Measurements from ENCODE around the gene ATP8B4. TPM values are rescaled to one million over a fixed set of nuclear protein-coding genes. Genes with fewer than 3 reads are reported as not detected.

The ATP8B4 gene
- total and polyA plus RNA-seq, 2 donors (not counting 1 experiment from before 2014, with no cell fraction given): 0.42 TPM; not detected in 1

DNA sequence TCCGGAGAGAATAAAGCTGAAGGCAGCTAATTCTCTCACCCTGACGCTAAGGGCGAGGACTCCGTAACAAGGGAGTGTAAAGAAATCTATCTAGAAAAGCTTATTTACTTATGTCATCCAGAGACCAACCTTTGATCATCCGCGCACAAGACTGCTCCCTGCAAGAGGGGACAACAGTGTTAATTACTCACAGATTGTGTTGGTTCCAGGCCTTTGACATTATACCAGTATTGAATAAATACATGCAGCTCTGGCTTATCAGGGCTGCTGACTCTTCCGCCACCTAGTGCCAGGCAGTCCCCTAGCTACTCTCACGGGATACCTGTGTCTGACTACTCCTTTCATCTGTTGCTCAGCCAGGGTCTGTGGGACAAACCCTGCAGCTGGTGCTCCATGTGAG, 286.5 kb downstream of the ATP8B4 start:
- Mint-ChIP-seq H3K9me3 (ENCODE audit: insufficient read depth) (no peaks in the 10 kb centered on the region), H3K27ac (no peak overlapping the region), H3K4me3 (no peak overlapping the region), H3K27me3 (no peaks in the 10 kb centered on the region), H3K4me1 (no peaks in the 10 kb centered on the region)
- H4K20me1 ChIP-seq (ENCODE audit: control insufficient read depth, insufficient read depth, low read length, poor library complexity, severe bottlenecking): no peaks in the 10 kb centered on the region
- DNase-seq: no peak
- H2AFZ ChIP-seq (ENCODE audit: insufficient read depth, low read depth, low read length, poor library complexity, severe bottlenecking): no peak overlapping the region
- ChIA-PET POLR2A (no interaction called here), CTCF (interaction anchor here (0.7 kb wide), 1 partner anchor 305 kb away, joined by 3 read pairs; no protein-coding TSS in a partner anchor)
- H3K27me3 ChIP-seq (replicated peaks in 1 of 4; ENCODE audit: control extremely low read depth in 1 of 4, control insufficient read depth in 3 of 4, insufficient read depth in 4 of 4, low read length in 3 of 4): no peaks in the 10 kb centered on the region
- H3K4me1 ChIP-seq (ENCODE audit: control insufficient read depth in 2 of 2, insufficient read depth in 2 of 2, low read length in 2 of 2): no peaks in the 10 kb centered on the region
- 83% methylated on average over 4 of the region's 8 CpGs for WGBS (ENCODE audit: insufficient coverage)
- no peak overlapping the region for H3K4me3 ChIP-seq (ENCODE audit: control extremely low read depth in 1 of 5, extremely low read depth in 1 of 5, insufficient read depth in 1 of 5, low read depth in 2 of 5, low read length in 4 of 5)
- no peaks in the 10 kb centered on the region for H3K9me3 ChIP-seq (ENCODE audit: control extremely low read depth in 1 of 3, control insufficient read depth in 2 of 3, insufficient read depth in 1 of 3, low read length in 2 of 3)
- no peaks in the 10 kb centered on the region for H3K79me2 ChIP-seq (ENCODE audit: control insufficient read depth, insufficient read depth, low read length)
- intact Hi-C loops (cut with micrococcal nuclease): no loop called here
- ATAC-seq (ENCODE audit: low read depth): no peak
- H3K36me3 ChIP-seq (replicated peaks in 1 of 2; ENCODE audit: control extremely low read depth in 1 of 2, control insufficient read depth in 1 of 2, extremely low read depth in 1 of 2, insufficient read depth in 2 of 2, low read length in 1 of 2): no peaks in the 10 kb centered on the region
- H3K27ac ChIP-seq (ENCODE audit: low read length in 2 of 2): no peak overlapping the region
- H3K4me2 ChIP-seq (replicated peaks; ENCODE audit: low read depth, low read length, poor library complexity, severe bottlenecking): no peak overlapping the region
- no peak overlapping the region for H3K9ac ChIP-seq (ENCODE audit: low read length)
- TF ChIP-seq EZH2 (IDR thresholded peaks at IDR 0.05; ENCODE audit: borderline replicate concordance, insufficient read depth, low read depth, low read length, poor library complexity, severe bottlenecking): no peak
- TF ChIP-seq, protein P1, sequence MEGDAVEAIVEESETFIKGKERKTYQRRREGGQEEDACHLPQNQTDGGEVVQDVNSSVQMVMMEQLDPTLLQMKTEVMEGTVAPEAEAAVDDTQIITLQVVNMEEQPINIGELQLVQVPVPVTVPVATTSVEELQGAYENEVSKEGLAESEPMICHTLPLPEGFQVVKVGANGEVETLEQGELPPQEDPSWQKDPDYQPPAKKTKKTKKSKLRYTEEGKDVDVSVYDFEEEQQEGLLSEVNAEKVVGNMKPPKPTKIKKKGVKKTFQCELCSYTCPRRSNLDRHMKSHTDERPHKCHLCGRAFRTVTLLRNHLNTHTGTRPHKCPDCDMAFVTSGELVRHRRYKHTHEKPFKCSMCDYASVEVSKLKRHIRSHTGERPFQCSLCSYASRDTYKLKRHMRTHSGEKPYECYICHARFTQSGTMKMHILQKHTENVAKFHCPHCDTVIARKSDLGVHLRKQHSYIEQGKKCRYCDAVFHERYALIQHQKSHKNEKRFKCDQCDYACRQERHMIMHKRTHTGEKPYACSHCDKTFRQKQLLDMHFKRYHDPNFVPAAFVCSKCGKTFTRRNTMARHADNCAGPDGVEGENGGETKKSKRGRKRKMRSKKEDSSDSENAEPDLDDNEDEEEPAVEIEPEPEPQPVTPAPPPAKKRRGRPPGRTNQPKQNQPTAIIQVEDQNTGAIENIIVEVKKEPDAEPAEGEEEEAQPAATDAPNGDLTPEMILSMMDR (IDR thresholded peaks at IDR 0.05): no peak

DNA sequence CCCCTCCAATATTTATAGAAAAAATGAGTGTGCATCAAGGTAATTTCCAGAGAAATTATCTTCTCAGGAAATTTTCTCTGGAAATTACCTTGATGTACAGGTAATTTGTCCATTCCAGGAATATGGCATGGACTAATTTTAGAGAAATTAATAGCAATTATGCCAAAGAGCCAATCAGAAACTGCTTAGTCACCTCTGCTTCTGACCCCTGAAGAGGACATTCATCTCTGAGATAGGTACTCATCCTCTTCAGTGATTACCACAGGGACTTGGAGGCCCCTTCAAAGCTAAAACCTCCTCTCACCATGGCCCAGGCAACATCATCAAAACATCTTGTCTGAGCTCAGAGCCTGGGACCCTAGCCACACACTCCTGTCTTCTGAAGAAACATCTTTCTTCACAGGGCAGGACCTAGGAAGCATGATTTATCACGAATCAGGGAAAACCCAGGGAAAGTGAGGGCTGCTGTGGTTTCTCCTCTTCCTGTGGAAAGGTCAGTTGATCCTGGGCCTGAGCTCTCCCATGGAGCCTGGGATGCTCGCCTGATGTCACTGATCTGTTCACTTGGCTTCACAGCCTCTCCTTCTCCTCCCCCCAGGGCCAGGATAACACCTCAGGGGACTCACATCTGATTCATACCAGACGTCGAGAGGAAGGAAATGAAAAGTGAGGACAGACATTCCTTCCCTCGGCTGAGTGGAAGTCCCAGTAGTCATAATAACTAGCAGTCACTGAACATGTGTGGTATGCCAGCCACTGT, 287.6 kb downstream of the ATP8B4 start:
- H3K9me3 Mint-ChIP-seq (ENCODE audit: insufficient read depth): no peaks in the 10 kb centered on the region
- Histone ChIP-seq H3K9me3 (ENCODE audit: control extremely low read depth in 1 of 3, control insufficient read depth in 2 of 3, insufficient read depth in 1 of 3, low read length in 2 of 3) (no peaks in the 10 kb centered on the region), H3K79me2 (ENCODE audit: control insufficient read depth, insufficient read depth, low read length) (no peaks in the 10 kb centered on the region), H3K4me3 (ENCODE audit: control extremely low read depth in 1 of 5, extremely low read depth in 1 of 5, insufficient read depth in 1 of 5, low read depth in 2 of 5, low read length in 4 of 5) (no peak overlapping the region), H3K4me1 (ENCODE audit: control insufficient read depth in 2 of 2, insufficient read depth in 2 of 2, low read length in 2 of 2) (no peaks in the 10 kb centered on the region), H3K4me2 (replicated peaks; ENCODE audit: low read depth, low read length, poor library complexity, severe bottlenecking) (no peak overlapping the region), H3K27me3 (replicated peaks in 1 of 4; ENCODE audit: control extremely low read depth in 1 of 4, control insufficient read depth in 3 of 4, insufficient read depth in 4 of 4, low read length in 3 of 4) (no peaks in the 10 kb centered on the region), H3K9ac (ENCODE audit: low read length) (no peak overlapping the region), H4K20me1 (ENCODE audit: control insufficient read depth, insufficient read depth, low read length, poor library complexity, severe bottlenecking) (no peaks in the 10 kb centered on the region), H3K36me3 (replicated peaks in 1 of 2; ENCODE audit: control extremely low read depth in 1 of 2, control insufficient read depth in 1 of 2, extremely low read depth in 1 of 2, insufficient read depth in 2 of 2, low read length in 1 of 2) (no peaks in the 10 kb centered on the region), H3K27ac (ENCODE audit: low read length in 2 of 2) (no peak overlapping the region), H2AFZ (ENCODE audit: insufficient read depth, low read depth, low read length, poor library complexity, severe bottlenecking) (no peak overlapping the region)
- intact Hi-C loops (cut with micrococcal nuclease): no loop called here
- H3K4me1 Mint-ChIP-seq: no peaks in the 10 kb centered on the region
- H3K4me3 Mint-ChIP-seq: no peak overlapping the region
- H3K27me3 Mint-ChIP-seq: no peaks in the 10 kb centered on the region
- no peak for ATAC-seq (ENCODE audit: low read depth)
- WGBS (ENCODE audit: insufficient coverage): no CpG with 5 or more reads among the region's 5 CpGs
- DNase-seq: no peak
- H3K27ac Mint-ChIP-seq: no peak overlapping the region
- ChIA-PET POLR2A (no interaction called here), CTCF (no interaction called here)
- TF ChIP-seq, protein P1 (IDR thresholded peaks at IDR 0.05): no peak
- no peak for TF ChIP-seq EZH2 (IDR thresholded peaks at IDR 0.05; ENCODE audit: borderline replicate concordance, insufficient read depth, low read depth, low read length, poor library complexity, severe bottlenecking)

Measured in B cell (primary cell).